Vagina (tissue), 2 donors: ENCODE measurements around the gene STK24.

Experiments used
- CTCF ChIP-seq, 3 experiments: fragments of 450-650 bp in 2 of 3; fragments of 200-600 bp in 1 of 3; sonication (generic) in 1 of 3; IDR thresholded peaks; one replicate each; pipeline ENCODE4 v1.5.1; 2017 to 2019; ENCODE audit warnings: antibody characterized with exemption in 3 of 3, mild to moderate bottlenecking in 2 of 3, moderate library complexity in 2 of 3
- POLR2AphosphoS5 ChIP-seq, 2 donors: sonication (generic); formaldehyde crosslinking; IDR thresholded peaks; one replicate each; pipeline ENCODE4 v1.9.0; 2017; ENCODE audit warnings: antibody characterized with exemption in 2 of 2, mild to moderate bottlenecking in 2 of 2, low read depth in 1 of 2; ENCODE audit not compliant: insufficient read depth in 1 of 2

GRCh38 chr13:98557937-98558792 lies 18.7 kb downstream of the STK24 start:
- TF ChIP-seq CTCF (IDR thresholded peaks at IDR 0.05) = no peak
- TF ChIP-seq POLR2AphosphoS5 (IDR thresholded peaks at IDR 0.05; ENCODE audit: insufficient read depth in 1 of 2, low read depth in 1 of 2) = no peak
